ENCODE results near the gene NSDHL.
A peak's percentile ranks its signal among the peaks of the same experiment; 100 is the strongest.
"Not testable (repeated sequence)": the region's sequence is repeated elsewhere in the genome, so short reads cannot be mapped to it uniquely, and the experiment has no call there.

Gene NSDHL

DNA sequence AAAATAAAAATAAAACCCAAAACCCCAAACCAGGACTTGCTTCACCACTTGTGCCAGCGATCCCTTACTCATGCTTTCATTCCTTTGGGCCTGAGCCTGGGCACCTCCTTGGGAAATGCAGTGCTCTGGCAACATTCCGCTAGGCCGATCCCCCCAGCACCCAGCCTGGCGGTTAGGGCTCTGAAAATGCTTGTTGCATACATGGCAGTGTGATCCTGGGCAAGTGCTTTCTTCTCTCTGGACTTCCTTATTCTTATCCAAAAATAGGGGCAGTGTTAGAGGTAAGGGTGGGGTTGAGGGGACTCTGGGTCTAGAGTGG lies 71.6 kb downstream of the NSDHL start:
- no peak overlapping the region for H3K4me3 ChIP-seq (ENCODE audit: low read depth, low read length)
- TF ChIP-seq, protein P1, sequence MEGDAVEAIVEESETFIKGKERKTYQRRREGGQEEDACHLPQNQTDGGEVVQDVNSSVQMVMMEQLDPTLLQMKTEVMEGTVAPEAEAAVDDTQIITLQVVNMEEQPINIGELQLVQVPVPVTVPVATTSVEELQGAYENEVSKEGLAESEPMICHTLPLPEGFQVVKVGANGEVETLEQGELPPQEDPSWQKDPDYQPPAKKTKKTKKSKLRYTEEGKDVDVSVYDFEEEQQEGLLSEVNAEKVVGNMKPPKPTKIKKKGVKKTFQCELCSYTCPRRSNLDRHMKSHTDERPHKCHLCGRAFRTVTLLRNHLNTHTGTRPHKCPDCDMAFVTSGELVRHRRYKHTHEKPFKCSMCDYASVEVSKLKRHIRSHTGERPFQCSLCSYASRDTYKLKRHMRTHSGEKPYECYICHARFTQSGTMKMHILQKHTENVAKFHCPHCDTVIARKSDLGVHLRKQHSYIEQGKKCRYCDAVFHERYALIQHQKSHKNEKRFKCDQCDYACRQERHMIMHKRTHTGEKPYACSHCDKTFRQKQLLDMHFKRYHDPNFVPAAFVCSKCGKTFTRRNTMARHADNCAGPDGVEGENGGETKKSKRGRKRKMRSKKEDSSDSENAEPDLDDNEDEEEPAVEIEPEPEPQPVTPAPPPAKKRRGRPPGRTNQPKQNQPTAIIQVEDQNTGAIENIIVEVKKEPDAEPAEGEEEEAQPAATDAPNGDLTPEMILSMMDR (IDR thresholded peaks at IDR 0.05; ENCODE audit: low read depth, low read length, missing control alignments), result no peak
- DNase-seq (ENCODE audit: low read depth), result no peak

DNA sequence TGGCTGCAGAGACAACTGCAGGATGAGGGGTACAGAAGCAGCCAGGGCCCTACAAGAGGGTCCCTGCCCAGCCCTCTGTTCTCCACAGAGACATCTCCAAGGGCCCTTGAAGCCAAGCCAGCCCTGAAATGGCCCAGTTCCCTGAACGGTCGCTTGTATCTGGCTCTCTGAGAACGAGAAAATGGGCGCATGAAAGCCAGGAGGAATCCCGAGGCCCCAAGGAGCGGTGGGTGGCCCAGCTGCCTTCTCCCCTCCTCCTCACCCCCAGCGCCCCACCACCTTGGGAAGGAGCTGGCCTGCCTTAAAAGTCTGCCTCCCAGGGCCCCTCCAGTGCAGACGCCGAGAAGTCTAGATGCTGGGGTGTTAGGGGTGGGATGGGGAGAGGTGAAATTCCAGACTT lies 72.7 kb downstream of the NSDHL start:
- H3K4me3 ChIP-seq (ENCODE audit: low read depth, low read length), result no peak overlapping the region
- TF ChIP-seq, protein P1 (IDR thresholded peaks at IDR 0.05; ENCODE audit: low read depth, low read length, missing control alignments), result no peak
- DNase-seq (ENCODE audit: low read depth), result no peak

DNA sequence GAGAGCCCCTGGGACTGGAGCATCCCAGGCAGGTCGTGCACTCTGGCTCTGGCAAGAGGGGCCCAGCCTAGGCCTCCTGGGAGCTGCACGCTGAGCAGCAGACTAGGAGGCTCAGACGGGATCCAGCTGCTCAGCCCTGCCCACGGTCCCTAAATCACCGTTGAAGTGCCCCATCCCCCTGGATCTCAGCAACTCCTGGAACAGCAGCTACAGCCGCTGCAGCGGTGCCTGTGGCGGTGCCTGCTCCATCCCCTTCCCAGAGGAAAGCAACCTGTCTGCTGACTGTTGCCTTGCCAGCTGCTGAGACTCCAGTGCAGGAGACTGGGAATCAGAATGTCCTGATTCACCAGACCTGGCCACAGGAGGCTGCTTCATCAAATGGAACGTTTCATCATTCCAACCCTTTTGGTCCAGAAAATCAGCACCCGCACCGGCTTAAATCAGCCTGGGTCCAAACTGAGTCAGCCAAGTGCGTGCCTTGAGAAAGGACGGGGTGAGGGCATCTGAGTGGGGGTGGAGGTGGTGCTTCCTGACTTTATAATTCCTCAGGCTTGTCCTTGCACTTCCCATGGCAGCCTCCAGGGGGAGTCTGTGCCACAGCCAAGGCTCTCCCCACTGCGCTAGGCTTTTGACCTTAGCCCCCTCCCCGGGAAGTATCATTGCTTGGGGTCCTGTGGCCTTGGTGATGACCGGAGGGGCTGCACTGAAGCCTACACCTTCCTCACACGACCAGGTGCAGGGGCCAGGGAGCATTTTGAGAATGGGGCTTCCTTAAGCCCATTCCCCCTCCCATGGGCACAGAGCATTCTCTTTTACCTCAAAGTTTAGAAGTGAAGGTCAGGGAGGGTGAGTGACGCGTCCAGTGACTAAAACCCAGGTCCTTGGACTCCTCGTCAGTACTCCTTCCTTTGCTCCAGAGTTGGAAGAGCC lies 73.6 kb downstream of the NSDHL start:
- DNase-seq (ENCODE audit: low read depth), result no peak
- H3K4me3 ChIP-seq (ENCODE audit: low read depth, low read length), result no peak overlapping the region
- TF ChIP-seq, protein P1 (IDR thresholded peaks at IDR 0.05; ENCODE audit: low read depth, low read length, missing control alignments), result peak; percentile 83

DNA sequence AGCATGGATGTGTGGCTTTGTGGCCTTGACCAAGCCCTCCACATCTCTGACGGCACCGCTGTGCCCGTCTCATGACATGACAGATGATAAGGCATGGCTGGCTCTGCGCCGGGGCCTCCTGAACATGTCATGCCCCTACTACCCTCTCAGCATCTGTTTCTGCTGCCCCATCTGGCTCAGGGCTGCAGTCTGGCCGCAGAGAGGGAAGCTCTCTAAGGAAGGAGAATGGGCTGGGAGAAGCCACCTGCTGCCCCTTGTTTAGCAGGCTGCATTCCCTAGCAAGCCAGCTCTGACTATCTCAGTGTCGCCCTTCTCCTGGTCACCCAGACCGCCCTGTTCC lies 74.2 kb downstream of the NSDHL start:
- no peak overlapping the region for H3K4me3 ChIP-seq (ENCODE audit: low read depth, low read length)
- TF ChIP-seq, protein P1 (IDR thresholded peaks at IDR 0.05; ENCODE audit: low read depth, low read length, missing control alignments), result no peak
- DNase-seq (ENCODE audit: low read depth), result no peak

DNA sequence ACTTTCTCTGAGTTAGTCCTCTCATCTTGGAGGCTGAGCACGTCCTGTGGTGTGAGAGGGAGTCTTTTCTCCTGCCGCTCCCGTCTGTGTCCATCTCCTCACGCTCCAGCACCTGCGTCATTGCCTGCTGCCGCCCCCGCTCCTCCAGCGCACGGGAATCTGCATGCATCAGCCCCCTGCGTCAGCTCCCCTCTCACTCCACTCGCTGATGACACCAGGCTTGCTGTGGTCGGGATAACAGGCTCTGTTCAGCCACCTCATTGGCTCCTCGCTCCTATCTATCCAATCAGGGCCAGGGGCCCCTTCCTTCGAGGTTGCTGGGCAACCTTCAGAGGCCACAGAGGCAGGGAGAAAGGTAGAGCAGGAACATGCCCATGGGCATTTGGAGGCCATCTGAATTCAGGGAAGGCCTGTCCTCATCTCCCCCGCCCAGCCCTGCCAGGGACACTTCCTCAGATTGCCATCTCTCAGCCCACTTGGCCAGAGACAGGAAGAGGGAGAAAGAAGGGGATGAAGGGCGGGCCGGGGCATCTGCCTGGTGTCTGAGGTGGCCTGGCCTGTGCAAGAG lies 76.3 kb downstream of the NSDHL start:
- TF ChIP-seq, protein P1 (IDR thresholded peaks at IDR 0.05; ENCODE audit: low read depth, low read length, missing control alignments), result no peak
- no peak overlapping the region for H3K4me3 ChIP-seq (ENCODE audit: low read depth, low read length)
- no peak for DNase-seq (ENCODE audit: low read depth)

DNA sequence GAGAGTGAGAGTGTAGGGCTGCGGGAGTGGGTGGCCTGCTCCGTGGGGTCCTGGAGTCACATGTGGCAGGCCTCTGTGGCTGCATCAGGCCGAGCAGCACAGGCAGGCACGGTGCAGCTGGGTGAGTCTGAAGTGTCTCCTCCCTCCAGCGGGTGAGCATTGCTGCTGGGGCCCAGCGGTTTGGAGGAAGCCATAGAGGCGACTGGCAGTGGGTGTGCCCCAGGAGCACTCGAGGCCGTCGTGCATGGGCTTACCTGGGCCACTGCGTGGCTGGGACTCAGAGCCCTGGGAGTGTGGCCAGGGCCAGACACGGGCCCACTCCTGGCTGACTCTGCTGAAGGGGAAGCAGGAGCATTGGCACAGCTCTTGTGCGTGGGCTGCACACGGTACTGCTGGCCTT lies 77.6 kb downstream of the NSDHL start:
- DNase-seq (ENCODE audit: low read depth), result no peak
- TF ChIP-seq, protein P1 (IDR thresholded peaks at IDR 0.05; ENCODE audit: low read depth, low read length, missing control alignments), result no peak
- H3K4me3 ChIP-seq (ENCODE audit: low read depth, low read length), result no peak overlapping the region

DNA sequence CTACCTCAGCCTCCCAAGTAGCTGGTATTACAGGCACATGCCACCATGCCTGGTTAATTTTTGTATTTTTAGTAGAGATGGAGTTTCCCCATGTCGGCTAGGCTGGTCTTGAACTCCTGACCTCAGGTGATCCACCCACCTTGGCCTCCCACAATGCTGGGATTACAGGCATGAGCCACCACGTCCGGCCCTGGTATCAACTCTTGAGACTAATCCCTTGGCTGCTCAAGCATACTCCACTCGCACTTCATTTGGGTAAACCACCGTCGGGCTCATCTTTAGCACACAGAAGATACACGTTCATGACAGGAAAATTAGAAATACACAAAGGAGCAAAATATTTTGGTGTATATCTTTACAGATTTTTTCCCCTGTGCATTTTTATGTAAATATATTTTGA lies 79.2 kb downstream of the NSDHL start:
- peak; percentile 12 for DNase-seq (ENCODE audit: low read depth)

More for the DNA sequence above, 79.2 kb downstream of the NSDHL start:
- H3K4me3 ChIP-seq (ENCODE audit: low read depth, low read length), result not testable (repeated sequence)
